HG02623 (cell line): ENCODE data around the gene AGPAT1.
"Not testable (repeated sequence)": the region's sequence is repeated elsewhere in the genome, so short reads cannot be mapped to it uniquely, and the experiment has no call there.

ENCODE experiments used
- ATAC-seq: cut with Tn5 transposase; IDR thresholded peaks from one replicate; pipeline ENCODE4 v1.9.1; 2021; ENCODE audit warnings: moderate library complexity; ENCODE audit not compliant: unreplicated experiment

AGPAT1 gene

DNA sequence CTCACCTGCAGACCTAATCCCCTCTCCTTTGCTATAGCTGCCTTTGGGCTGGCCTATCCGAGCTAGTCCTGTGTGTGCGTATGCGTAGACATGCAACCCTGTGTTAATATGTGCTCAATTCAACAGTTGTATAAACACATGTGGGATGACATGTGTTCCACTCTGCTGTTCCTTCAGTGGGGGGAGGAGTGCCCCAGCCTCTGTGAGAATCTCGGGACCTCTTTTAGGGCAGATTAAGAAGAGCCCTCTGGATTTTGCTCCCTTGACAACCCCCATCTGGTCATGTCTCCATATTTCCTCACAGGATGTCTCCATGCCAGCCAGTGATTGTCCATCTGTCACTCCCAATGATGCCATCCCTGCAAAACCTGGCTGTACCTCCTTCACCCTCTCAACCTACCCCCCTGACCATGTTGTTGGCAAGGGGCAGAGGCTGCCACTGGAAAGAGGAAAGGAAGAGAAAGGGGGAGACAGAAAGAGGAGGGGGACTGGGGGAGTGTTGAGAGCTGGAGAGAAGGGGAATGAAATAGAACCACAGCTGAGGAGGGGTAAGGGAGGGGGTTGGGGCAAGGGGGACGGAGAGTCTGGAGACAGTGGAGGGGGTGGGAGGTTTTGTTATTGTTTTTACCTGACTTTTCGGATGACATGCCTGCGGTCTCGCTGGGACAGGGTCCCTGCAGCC is 24.6 kb downstream of the AGPAT1 start:
- ATAC-seq = no peak

DNA sequence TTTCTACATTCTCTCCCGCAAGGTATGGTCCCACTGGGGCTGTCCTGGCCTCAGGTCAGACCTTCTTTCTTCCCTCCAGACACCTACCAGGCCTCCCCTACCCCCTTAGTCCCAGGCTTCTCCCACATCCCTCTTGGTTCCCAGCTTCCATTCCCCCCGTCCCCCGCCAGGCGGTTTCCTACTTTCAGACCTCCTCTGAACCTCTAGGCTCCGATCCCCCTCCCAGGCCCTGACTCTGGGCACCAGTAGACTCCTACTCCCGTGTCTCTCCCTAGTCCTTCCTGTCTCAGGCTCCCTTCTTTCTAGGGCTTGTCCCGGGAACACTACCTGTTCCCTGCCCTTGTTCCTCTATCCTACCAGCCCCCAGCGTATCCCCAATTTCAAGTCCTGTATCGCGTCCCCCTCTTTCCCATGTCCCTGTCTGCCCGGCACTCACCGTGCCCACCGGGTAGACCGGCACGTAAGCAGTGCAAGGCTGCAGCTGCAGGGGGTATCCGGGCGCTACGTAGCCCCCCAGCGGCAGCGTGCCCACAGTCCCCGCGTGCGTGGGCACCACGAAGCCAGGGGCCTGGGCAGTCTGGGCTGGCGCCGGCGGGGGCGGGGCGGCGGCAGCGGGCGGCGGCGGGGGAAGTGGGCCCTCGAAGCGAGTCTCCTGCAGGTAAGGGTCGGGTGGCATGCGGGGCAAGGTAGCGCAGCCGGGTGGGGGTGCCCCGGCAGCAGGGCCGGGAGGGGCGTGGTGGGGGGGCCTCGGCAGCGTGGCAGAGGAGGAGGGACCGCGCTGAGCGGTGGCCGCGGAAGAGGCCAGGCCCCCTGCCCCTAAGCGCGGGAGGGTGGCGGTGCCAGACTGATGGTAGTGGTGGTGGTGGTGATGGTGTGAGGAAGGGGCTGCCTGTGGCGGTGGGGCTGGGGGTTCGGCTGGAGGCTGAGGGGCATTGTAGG is 25.7 kb downstream of the AGPAT1 start:
- no peak for ATAC-seq

DNA sequence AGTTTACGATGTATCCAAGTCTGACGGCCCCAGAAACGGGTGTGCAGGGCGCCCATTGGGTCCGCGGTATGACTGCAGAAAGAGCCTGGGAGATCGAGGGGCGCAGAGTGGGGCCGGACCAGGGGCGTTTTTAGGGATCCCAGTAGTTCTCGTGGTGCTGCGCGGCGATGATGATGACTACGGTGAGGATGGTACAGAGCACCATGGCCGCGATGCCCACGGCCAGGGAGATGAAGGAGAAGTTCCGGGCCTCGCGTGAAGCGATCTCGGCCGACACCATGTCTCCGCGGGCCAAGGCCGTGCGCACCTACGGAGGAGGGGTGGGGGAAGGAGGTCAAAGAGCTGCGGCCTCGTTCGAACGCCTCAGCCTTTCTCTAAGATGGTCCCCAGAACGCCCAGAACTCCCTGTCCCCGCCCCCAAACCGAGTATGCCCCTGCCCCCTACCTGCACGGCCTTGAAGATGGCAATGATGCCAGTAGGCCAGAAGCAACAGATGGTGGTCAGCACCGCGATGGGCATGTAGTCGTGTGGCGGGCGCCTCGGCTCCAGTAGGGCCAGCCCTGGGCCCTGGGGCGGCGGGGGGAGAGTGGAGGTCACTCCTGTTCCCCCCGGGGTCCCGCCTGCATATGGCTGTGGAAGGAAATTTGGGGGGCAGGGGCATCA is 26.7 kb downstream of the AGPAT1 start:
- ATAC-seq = no peak

DNA sequence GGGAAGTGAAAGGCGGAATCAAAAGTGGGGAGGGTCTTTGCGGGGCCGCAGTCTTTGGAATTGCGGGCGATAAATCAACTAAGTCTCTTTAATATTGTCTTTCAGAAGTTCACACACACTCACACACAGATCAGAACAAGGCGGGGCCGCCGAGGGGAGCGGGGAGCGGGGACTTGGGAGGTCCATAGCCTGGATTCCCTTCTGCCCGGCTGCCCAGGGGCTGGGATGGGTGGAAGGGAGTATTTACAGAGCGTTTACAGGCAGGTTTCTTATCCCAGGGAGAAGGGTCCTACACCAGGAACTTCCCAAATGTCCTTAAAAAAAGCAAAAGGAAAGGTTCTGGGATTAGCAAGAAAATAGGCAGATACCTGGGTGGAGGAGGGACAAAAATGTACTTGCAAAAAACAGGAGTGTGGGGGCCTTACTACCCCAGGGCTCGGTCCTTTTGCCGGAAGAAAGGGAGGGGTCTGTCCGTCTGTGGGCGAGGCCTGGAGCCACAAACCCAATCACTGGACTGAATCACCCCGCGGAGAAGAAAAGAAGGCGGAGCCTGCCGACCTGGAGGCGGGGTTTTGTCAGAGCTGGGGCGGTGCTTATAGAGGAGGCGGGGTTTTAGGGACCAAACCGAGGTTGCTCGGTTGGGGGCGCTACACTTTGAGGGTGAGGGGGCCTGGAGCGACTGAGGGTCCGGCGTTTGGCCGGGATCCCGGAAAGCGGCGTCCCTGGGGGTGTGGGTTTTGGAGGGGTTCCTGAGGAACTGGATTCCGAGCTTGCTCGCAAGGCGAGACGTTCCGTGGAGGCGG is 27.4 kb downstream of the AGPAT1 start:
- ATAC-seq = no peak

DNA sequence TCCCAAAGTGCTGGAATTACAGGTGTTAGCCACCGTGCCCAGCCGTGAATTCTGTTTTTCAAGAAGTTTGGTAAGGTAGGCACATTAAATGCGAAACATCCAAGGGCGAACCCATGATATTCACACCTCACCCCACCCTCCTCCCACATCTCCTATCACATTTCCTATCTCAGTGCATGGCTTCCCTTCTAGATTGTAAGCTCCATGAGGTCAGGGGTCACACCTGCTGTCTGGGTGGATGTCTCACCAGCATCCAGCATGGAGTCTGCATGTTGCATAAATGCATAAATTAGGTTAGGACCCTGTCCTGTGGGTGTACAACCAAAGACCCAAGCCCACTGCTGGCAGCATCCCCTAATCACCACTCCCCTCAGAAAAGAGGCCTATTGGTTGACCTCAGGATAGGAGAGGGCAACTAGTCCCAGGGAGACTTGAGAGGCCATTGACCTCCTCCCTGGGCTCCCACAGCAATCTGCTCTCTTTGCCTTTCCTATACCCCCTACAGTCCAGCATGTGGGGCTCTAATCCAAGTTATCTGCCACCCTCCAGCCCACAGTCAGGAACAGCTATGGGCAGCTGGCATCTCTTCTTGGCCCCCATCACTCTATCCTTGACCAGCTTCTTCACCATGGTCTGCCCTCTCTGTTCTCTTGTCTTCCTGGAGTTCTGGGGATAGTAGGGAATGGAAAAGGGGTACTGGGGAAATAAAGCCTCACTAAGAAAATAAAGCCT is 28.3 kb downstream of the AGPAT1 start:
- no peak for ATAC-seq

DNA sequence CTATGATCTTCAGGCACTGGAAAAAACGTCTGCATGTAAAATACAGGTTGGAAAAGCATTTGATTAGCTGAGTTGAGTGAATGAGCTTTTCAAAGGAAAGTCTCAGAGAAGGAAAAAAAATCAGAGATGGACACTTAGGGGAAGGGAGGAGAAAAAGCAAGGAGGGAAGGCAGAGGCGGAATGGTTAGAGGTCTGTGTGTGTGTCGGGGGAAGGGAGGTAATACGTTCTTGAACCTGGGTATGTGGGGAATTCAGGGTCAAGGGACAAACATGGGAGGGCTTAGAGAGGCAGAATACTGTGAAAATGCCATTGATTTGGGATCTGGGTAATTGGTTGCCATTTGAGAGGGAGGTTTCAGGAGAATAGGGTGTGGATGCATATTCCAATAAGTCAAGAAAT is 29.2 kb downstream of the AGPAT1 start:
- ATAC-seq = no peak

DNA sequence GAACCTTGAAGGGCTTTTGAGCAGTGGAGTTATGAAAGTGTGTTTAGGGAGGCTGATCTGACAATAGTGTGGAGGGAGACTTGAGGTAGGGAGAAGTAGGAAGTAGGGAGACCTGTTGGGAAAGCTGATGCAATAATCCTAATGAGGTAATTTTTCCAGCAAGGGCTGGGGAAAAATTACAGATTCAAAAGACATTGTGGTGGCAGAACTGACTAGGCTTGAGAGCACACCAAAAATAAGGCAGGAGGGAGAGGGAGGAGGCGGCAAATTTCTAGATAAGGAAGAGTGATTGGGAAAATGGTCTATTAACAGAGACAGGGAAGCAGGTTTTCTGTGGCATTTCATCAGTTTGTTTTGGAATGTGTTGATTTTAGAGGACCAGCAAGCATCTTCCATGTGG is 29.6 kb downstream of the AGPAT1 start:
- ATAC-seq = no peak

DNA sequence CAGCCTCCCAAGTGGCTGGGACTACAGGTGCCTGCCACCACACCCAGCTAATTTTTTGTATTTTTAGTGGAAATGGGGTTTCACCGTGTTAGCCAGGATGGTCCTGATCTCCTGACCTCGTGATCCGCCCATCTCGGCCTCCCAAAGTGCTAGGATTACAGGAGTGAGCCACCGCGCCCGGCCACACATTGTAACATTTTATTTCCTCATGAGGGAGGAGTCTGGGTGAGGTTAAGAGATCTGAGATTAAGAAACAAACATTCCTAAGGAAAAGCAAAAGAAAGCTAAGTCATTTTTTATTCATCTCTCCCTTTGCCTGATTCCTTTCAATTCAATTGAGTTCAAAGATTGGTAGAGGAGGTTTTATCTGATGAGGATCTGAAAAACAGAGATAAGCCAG is 31.6 kb downstream of the AGPAT1 start:
- ATAC-seq = not testable (repeated sequence)

DNA sequence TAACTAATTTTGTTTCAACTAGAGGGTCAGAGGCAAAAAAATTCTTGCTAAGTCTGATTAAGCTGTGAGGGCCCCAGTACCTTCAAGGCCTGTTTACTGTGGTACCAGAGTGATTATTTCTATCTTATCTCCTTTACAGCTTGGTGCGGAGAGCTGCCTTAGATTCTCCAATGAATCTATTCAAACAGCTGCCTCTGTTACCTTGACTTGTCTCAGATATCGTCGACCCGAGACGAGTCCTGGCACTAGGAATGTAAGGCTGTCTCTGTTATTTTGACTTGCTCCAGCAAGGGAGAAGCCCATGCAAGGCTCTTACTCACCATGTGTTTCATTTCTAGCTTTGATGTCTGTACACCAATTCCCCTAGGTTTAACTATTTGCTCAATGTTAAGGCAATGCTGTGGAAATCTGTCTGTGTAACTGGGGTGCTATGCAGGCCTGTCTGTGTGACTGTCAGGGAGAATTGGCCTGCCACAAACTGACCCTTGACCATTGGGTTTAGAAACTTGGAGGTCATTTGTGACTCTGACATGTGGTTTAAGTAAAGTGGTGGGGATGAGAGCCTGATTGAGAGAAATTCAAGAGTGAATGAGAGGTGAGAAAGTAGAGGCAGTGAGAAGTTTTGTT is 35.4 kb downstream of the AGPAT1 start:
- no peak for ATAC-seq

DNA sequence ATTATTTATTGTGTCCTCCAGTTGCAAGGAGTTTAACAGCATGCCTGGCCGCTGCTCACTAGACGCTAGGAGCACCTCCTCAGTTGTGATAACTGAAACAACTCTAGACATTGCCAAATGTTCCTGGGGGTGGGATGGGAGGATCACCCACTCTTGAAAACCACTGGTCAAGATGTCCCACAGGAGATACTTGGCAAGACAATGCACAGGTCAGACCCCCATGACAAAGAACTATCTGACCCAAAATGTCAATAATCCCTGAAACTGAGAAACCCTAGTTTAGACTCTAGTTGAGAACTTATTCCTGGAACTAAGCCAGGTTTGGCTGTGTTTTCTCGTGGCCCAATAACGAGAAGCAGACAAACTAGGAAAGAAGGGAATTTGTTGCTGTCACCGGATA is 36.3 kb downstream of the AGPAT1 start:
- no peak for ATAC-seq

DNA sequence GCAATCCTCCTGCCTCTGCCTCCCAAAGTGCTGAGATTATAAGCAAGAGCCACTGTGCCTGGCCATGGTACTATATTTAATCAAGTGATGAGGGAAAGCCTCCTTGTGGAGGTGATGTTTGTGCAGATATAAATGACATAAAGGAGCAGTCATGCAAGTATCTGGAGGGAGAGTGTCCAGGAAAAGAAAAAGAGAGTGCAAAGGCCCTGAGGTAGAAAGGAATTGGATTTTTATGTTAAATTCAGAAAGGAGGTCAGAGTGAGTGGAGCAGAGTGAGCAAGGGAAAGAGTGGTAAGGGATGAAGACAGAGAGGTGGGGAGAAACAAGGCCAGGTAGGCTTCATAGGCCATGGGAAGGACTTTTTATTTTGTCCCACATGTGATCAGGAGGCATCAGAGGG is 38.4 kb downstream of the AGPAT1 start:
- ATAC-seq = no peak

DNA sequence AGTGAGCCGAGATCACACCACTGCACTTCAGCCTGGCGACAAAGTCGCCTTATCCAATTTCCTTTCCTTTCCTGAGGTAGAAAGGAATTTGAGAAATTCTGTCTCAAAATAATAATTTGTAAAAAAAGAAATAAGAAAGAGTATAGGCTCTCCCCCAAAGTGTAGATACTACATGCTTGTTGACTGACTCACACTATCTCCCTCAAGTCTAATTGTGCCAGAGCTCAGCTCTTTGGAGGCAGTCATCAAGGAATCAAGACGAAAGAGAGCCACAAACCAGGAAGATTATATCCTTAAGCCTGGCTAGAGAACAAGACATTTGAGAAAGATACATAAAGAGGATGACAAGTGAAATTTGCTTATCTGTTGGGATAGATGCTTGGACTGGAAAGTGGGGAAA is 42.1 kb downstream of the AGPAT1 start:
- ATAC-seq = no peak

DNA sequence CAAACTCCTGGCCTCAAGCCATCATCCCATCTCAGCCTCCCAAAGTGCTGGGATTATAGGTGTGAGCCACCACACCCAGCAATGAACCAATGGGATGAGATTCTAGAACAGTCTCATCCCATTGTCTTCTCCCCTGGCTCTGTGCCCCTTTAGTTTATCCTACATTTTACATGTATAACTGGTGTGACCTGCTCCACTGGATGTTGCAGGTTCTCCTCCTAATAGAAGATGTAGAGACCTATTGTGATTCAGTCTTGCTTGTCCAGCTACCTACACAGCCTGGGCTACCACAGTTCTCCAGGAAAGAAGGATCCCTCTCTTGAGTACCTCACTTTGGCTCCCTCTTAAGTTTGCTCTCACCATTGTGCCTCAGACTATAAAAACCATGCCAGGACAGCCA is 43.8 kb downstream of the AGPAT1 start:
- no peak for ATAC-seq

DNA sequence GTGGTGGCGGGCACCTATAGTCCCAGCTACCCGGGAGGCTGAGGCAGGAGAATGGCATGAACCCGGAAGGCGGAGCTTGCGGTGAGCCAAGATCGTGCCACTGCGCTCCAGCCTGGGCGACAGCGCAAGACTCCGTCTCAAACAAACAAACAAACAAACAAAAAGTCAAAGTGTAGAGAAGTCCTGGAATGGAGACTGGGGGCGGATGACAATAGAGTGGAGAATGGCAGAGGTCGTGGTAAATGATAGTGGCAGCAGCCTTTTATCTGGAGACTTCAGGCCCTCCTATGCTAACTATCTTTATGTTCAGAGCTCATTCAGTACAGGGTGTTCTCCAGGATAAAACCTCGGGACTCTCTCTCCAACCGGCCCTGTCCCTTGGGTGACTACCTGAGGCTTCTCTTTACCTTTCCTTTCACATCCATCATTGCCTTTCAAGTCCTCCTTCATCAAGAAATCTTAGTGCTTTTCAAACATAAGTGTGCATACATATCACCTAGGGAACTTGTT is 44.4 kb downstream of the AGPAT1 start:
- ATAC-seq = no peak

DNA sequence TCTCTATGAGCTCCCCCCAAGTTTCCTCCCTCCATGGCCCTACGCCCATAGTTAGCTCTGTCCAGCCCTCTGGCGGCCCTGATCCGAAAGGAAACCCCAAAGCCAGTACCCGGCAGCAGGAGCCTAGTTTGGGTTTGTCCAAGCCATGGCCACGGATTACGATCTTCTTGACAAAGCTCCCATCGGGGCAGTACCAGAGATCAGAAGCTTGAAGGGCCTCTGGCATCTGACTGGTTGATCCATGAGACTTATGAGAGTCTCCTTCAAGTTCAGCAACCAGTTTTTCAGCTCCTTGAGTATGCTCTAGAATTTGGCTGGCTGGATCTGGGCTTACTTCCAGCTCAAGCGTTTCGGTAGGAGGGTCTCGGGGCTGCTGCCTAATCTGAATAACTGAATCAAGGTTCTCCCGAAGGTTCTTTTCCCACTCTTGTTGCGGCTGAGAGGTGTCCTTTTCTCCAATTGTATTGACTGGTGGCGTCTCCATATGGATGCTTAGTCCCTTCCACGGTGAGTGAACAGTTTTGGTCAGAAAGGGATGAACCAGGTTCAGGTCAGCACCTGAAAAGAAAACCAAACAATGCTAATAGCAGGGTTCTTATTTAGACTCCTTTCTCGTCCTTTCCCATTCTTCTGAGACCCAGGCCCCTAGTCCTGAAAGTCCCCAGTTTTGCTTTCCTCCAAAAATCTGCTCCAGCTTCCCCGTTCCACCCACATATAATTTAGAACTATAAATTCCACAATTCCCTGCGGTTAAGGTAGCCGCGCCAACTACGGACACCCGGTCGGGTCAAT is 46.4 kb downstream of the AGPAT1 start:
- no peak for ATAC-seq

DNA sequence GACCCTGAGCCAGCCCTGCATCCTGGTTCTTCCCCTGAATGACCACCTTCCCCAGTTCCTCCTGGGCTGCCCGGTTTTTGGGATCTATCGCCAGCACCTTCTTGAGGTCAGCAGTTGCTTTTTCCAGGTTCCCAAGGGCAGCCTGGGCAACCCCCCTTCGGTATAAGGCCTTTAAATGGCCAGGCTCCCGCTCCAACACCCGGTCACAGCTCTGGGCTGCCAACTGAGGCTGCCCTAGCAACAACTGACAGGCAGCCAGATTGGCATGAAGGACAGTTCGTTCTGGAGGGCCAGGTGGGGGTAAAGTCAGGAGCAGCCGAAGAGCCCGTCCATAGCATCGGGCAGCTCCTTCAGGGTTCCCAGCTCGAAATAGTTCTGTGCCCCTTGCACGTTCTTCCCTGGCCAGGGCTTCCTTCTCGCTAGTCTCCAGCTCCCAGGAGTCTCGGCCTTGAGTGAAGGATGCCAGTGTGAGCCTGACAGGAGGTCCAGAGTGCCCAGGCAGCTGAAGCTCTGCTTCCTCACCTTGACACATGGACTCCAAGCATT is 47.1 kb downstream of the AGPAT1 start:
- no peak for ATAC-seq

DNA sequence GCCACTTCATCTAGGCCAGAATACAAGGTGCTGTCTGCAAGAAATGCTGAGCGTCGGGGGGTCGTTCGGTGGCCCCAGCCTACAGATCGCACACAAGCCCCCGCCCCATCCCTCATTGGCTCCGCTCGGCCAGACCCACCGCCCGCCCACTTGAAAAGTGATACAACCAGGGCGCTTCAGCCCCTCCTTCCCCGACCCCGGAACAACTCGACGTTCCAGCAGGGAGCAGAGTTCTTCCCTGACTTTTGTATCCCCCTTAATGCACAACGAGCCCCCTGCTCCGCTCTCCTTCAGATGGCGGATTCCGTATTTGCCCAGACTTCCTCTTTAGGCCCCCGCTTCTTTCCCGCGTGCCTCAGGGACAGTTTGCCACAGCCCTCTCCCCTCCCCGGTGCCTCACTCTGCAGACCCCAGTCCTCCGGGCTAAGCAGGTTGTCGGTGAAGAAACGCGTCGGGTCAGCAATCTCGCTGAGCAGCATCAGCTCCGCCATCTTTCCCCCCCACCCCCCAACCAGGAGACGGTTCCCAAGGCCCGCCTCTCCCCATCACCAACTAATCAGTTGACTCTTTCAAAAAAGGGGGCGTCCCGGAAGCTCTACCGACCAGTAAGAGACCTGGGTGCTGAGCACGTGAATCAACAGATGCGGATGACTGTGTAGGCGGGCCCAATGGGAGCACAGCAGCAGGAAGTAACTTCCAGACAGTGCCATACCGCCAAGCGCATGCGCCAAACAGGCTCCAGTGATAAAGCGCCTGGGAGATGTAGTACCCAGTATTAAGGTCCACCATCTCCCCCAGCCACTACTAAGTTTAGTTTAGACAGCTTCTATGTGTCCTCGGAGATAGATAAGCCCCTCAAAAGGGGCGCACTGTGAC is 47.9 kb downstream of the AGPAT1 start, which contains the start of gene ATF6B:
Gene ATF6B (minus strand): TSS at position 530 of the 876 bp plus-strand sequence. CDS start 39 bp downstream, at position 491.
- ATAC-seq = peak; percentile 86

DNA sequence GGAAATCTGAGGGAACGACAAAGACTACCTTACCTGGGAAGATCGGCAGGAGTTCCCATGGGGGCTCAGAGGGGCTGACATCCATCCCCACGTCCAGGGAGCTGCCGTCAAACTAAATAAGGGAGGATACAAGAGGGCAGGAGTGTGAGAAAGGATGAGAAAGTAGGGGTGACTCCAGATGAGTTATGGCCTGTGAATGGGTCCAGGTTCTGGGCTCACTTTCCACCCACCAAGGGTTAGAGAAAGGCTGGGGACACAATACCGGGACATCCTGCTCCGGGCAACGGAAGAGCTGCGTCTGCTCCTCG is 48.5 kb downstream of the AGPAT1 start:
- ATAC-seq = no peak
